Activated CD8-positive, alpha-beta memory T cell treated with anti-CD3 and anti-CD28 coated beads for 1 hour (primary cell): ENCODE data around the gene DHRS7.
"Not testable (repeated sequence)": the region's sequence is repeated elsewhere in the genome, so short reads cannot be mapped to it uniquely, and the experiment has no call there.

ENCODE experiments used
- DNase-seq, 2 donors: peaks; one replicate each; pipeline ENCODE4 v3.0.0-alpha.2; 2020; ENCODE audit warnings: low read depth in 1 of 2; ENCODE audit errors: extremely low read depth in 1 of 2

The DHRS7 gene

GRCh38 chr14:60151715-60152114 lies 13.5 kb downstream of the DHRS7 start:
- peak; percentile 37 to 47 for DNase-seq

GRCh38 chr14:60134702-60135101 lies 30.5 kb downstream of the DHRS7 start:
- no peak for DNase-seq

DNA sequence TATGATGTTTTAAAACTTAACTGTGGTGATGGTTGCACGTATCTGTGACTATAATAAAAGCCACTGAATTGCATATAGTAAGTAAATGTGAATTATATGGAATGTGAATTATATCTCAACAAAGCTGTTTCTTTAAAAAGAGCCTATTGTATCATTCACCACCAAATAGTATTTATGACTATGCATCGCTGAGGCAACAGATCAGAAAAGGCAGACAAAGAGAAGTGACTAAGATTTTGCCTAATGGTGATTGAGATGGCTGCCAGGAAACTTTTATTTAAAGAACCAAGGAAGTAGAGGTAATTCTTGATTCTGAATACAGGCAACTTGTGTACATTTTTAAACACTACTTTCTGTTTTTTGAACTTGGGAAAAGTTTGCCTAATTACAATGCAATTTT lies 31.7 kb downstream of the DHRS7 start:
- DNase-seq, result no peak

DNA sequence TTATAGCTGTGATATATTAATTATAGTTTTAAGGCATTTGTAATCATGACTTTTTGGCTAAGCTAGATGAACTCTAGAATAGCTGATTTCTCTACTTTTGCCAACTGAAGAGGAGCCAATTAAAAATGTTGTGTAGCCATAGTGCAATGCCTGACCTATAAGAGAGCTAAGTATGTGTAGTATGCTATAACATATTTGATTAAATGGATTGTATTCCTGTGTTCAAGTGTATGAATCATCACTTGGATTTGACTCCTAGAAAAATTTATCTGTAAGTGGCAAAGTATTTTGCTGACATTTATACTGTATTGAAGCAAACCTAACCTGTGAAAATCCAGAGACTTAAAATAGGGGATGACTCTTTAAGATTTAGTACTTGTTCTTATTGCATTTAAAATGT lies 39.3 kb downstream of the DHRS7 start:
- no peak for DNase-seq

GRCh38 chr14:60116181-60116580 lies 49.0 kb downstream of the DHRS7 start:
- no peak for DNase-seq

DNA sequence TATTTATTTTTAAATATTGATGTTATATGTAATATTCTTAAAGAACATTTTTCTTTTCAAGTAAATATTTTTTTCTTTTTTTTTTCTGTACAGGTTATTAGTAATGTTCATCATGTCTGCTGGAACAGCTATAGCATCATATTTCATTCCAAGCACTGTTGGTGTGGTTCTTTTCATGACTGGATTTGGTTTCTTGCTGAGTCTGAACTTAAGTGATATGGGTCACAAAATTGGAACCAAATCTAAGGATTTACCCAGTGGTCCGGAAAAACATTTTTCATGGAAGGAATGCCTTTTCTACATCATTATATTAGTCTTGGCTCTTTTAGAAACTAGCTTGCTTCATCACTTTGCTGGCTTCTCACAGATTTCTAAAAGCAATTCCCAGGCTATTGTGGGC lies 50.3 kb downstream of the DHRS7 start:
- DNase-seq, result no peak

DNA sequence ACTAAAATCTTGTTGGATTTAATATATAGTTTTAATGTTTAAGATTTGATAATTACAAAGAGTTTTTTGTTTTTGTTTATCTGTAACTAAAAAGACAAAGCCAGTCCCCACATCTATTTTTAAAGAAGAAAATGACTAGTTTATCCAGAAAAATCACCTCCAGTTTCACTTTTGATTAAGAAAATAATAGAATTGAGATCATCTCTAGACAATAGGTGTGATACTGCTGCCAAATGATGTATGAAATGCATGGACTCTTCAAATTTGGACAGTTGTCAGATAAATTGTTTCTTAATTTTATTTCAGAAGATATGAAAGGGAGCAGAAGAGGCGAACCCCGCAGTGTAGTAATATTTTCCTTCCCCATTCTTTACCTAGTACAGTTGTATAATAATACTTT lies 53.5 kb downstream of the DHRS7 start:
- no peak for DNase-seq

DNA sequence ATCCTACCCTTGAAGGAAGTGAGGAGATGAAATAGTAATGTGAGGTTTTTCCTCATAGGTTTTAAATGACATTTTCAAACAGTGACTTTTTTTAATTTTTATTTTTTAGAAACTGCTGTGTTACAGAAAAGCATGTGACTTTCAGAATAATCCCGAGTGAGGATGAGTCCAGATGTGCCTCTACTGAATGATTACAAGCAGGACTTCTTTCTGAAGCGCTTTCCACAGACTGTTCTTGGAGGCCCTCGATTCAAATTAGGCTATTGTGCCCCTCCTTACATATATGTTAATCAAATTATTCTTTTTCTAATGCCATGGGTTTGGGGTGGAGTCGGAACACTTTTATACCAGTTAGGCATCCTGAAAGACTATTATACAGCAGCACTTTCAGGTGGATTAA lies 57.7 kb downstream of the DHRS7 start:
- no peak for DNase-seq

DNA sequence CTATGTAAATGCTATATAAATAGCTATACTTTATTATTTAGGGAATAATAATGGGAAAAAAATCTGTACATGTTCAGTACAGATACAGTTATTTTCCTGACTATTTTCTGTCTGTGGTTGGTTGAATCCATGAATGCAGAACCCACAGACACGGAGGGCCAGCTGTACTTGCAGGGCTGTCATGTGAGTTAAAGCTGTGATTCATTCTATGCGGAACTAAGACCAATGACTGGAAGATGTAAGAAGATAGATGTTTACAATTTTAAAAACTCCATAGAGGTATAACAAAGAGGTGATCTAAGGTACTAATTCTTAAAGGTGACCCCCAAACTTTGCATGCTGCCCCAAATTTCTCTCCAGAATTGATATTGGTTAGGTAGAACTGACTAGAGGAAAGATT lies 58.9 kb downstream of the DHRS7 start:
- no peak for DNase-seq

DNA sequence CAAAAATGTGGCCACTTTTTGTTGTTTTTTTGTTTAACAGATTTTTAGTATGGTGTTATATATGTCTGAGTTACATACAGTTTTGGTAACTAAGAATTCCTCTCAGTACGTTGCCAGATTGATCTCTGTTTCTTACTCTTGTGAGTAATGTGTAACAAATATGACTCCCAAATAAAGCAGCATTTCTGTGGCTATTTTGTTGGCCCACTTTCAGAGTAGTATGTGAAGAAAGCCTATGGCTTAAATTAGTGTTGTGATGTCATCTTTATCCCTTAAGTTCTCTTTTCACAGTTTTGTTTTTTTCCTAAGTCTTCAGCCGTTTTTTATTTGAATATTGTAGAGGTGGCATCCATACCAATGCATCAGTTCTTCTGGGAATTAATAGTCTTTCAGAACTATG lies 62.8 kb downstream of the DHRS7 start:
- DNase-seq, result no peak

DNA sequence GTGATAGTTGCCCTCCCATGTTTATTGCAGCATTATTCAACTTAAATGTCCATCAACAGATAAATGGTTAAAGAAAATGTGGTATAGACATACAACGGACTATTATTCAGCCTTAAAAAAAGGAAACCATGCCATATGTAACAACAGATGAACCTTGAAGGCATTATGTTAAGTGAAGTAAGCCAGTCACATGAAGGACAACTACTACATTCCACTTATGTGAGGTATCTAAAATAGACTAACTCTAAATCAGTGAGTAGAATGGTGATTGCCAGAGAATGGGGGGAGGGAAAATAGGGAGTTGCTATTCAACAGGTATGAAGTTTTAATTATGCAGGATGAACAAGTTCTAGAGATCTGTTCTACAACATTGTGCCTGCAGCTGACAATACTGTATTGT lies 63.4 kb downstream of the DHRS7 start:
- DNase-seq, result no peak

- DNase-seq, result not testable (repeated sequence)
Observed at GRCh38 chr14:60099855-60100254, 65.3 kb downstream of the DHRS7 start.

DNA sequence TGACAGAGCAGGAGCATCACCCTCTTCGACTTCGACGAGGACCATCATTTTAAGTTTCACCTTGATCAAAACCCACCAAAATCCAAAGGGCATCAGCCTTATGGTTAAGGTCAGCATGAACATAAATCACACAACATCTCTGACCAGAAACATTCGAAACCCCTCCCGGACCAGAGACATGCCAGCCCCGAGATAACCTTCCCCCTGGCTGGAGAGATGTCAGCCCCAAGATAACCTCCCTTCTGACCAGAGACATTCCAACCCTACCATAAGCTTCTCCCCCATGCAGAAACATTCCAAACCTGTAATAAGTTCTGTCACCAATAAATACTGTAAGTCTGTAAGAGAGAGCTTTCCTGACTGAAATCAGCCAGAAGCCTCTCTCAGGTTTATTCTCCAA lies 67.2 kb downstream of the DHRS7 start:
- no peak for DNase-seq

DNA sequence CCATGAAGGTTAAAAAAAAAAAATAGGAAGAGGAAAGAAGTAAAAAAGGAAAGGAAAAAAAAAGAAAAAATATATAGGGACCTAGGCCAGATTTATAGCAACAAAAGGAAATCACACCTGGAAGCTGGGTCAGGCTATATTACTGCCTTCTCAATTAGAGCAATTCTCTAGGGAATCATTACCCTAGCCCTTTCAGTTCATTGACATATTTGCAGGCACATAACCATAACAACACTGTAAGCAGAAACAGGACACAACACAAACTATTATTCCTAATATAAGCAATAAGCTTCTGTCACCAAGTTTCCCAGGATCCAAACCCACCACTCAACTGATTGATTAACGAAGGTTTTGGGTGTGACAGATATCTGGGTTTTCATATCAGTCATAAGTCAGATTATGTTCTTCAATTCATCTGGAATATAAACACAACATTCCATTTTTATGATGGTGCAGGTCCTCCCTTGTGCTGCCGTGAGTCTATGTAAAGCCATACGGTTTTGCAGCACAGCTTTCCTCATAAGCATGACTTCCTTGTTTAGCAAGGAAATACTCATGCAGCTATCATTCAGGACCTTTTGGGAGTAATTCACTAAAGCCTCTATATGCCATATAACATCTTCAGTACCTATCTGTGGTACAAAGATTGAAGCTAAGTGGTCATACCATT lies 69.3 kb downstream of the DHRS7 start:
- DNase-seq, result no peak

GRCh38 chr14:60095231-60095630 lies 70.0 kb downstream of the DHRS7 start:
- DNase-seq, result no peak

- DNase-seq, result no peak
Observed at GRCh38 chr14:60094306-60094897, 70.8 kb downstream of the DHRS7 start.
